HG03460 (cell line): ENCODE data around the gene MRPL36.

Experiments used
- ATAC-seq: cut with Tn5 transposase; IDR thresholded peaks from one replicate; pipeline ENCODE4 v1.9.1; 2021; ENCODE audit not compliant: unreplicated experiment

MRPL36 gene

GRCh38 chr5:1765880-1766235 is 33.8 kb downstream of the MRPL36 start:
- ATAC-seq: no peak

- ATAC-seq: no peak
Measured at GRCh38 chr5:1765141-1765879, 34.3 kb downstream of the MRPL36 start.

- no peak for ATAC-seq
Measured at GRCh38 chr5:1764606-1764960, 35.1 kb downstream of the MRPL36 start.

- ATAC-seq: no peak
Measured at GRCh38 chr5:1763960-1764605, 35.6 kb downstream of the MRPL36 start.

GRCh38 chr5:1763548-1763911 is 36.1 kb downstream of the MRPL36 start:
- ATAC-seq: no peak

GRCh38 chr5:1762883-1763547 is 36.6 kb downstream of the MRPL36 start:
- ATAC-seq: no peak

- no peak for ATAC-seq
Measured at GRCh38 chr5:1762121-1762882, 37.3 kb downstream of the MRPL36 start.

GRCh38 chr5:1761453-1761755 is 38.2 kb downstream of the MRPL36 start:
- ATAC-seq: no peak

- no peak for ATAC-seq
Measured at GRCh38 chr5:1760656-1761452, 38.8 kb downstream of the MRPL36 start.

- no peak for ATAC-seq
Measured at GRCh38 chr5:1760231-1760630, 39.4 kb downstream of the MRPL36 start.

- ATAC-seq: no peak
Measured at GRCh38 chr5:1759378-1759970, 40.2 kb downstream of the MRPL36 start.

GRCh38 chr5:1758574-1758973 is 41.1 kb downstream of the MRPL36 start:
- ATAC-seq: no peak

GRCh38 chr5:1757511-1757910 is 42.1 kb downstream of the MRPL36 start:
- no peak for ATAC-seq

- no peak for ATAC-seq
Measured at GRCh38 chr5:1756481-1756880, 43.2 kb downstream of the MRPL36 start.

- no peak for ATAC-seq
Measured at GRCh38 chr5:1755321-1755949, 44.2 kb downstream of the MRPL36 start.

- ATAC-seq: no peak
Measured at GRCh38 chr5:1754531-1755220, 45.0 kb downstream of the MRPL36 start.

- no peak for ATAC-seq
Measured at GRCh38 chr5:1753490-1753889, 46.1 kb downstream of the MRPL36 start.

GRCh38 chr5:1752881-1753280 is 46.8 kb downstream of the MRPL36 start:
- ATAC-seq: no peak
